DMS79 treated with DMSO at 0.1 percent for 48 hours (cell line): ENCODE results near the gene SKI.

Experiments used
- DNase-seq: peaks from one replicate; lab custom pipeline; 2025; lab: John Stamatoyannopoulos, UW

SKI gene

DNA sequence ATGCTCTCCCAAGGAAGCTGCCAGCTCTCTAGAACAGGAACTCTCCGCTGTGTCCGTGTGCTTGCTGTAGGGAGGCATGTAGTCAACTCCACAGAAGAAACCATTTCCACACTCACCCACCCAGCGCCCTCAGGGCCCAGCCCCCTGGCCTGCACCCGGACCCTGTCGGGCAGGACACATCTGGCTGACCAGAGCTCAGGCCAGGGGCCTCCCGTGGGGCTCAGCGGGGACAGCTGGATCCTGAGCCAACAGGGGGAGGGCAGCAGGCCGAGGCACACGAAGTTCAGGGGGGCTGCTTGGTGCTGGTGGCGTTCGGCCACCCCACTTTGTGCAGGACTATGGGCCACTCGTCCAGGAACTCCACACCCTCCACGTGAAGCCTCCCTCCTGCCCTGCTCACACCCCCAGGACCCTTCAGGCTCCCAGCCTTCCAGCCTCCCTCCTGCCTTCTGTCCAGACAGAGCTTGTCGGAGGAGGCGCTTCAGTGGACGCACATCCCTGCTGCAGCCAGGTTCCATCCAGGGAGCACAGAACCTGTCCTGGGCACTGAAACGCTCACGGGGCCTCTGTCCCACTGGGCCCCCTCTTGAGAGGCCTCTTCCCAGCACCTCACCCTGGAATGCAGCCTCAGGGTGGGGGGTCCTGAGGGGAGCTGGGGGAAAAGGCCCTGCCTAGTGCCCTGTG lies 18.6 kb upstream of the SKI start:
- DNase-seq = no peak

DNA sequence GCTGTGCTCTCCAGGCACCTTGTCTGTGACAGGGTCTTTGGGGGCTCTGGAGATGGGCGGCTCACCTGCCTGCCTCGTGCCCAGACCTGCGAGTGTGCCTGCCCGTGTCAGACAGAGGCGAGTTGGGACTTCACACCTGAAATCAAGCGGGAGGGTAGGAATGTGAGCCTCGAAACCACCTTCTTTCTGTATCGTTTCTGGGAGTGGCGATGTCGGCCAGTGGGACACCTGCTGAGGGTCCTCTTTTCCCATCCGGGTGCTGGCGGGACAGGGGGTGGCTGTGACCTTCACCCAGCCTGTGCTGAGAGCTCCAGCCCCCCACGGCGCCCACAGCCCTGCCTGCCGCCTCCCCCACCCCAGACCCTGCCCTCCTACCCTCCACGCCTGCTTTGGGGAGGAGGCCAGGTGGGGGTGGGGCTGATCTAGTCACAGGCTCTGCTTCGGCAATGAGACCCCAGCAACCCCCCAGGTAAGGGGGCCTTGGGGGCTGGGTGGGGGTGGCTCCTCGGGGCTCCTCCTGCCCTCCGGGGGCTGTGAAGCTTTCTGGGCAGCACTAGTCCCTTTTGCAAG lies 17.9 kb upstream of the SKI start:
- no peak for DNase-seq

DNA sequence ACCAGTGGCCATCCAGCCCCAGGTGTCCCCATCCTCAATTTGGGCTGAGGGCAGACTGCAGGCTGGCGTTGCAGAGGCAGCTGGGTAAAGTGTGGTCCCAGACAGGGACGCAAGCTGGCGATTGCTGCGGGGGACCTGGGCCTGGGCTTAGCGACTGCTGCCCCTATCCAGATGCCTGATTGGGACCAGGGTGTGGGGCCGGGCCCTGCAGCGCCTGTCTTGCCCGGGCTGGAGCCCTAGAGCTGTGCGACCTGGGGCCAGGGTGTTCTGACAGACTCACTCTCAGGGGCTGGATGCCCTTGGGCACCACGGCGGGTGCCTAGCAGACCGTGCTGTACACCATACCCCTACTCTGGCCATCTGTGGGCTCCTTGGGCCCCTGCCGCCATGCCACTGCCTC lies 17.3 kb upstream of the SKI start:
- no peak for DNase-seq

DNA sequence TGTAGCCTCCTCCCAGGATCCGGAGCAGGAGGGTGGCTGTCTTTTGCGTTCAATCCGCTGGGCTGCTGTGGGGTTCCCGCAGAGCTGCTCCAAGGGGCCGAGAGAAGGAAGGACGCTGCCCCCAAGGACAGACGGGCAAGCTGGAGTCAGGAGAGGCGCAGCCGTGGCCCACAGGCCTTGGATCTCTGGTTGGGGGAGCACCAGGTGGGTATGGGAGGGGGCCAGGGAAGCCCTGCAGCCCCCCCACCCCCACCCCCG lies 15.9 kb upstream of the SKI start:
- no peak for DNase-seq

DNA sequence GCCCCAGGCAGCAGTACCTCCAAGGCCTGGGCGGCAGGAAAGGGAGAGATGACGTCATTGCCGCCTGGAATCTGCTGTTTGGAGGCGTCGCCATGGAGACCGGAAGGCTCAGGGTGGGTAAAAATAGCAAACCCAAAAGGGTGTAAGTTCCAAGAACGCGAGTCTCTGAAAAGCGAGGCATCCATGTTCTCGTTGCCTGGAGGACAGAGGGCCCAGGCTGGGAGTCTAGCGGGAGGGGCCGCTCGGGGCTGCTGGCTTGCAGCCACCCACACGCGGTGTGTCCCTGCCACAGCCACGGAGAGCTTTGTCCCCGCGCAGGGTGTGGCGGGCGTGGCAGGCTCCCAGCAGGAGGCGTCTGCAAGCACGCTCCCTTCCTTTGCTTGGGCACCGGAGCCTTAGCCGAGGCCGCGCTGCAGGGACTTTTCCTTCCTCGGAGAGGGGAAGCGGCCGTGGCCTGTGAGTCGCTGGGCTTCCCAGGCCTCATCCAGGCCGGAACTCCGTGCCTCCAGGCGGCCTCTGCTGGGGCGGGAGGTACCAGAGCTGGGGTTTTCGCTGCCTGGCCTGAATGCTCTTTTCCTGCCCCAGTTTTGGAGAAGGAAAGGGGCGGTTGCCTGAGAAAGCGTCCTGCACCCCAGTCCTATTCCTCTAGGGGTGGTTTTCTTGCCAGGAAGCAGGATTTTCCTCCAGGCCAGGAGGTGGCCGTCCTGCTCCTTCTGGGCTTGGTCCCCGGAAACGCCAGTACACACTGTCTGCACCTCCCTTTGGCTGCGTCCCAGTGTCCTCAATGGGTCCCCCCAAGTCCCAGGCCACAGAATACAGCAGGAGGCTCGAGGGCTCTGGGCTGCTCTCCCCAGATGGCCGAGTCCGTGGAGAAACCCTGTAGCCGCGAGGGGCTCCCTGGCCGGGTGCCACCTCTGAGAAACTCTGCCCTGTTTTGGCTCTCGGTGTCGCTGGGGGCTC lies 15.3 kb upstream of the SKI start:
- no peak for DNase-seq

GRCh38 chr1:2213576-2214505 lies 14.3 kb upstream of the SKI start:
- no peak for DNase-seq

- no peak for DNase-seq
Observed at GRCh38 chr1:2214541-2215241, 13.4 kb upstream of the SKI start.

DNA sequence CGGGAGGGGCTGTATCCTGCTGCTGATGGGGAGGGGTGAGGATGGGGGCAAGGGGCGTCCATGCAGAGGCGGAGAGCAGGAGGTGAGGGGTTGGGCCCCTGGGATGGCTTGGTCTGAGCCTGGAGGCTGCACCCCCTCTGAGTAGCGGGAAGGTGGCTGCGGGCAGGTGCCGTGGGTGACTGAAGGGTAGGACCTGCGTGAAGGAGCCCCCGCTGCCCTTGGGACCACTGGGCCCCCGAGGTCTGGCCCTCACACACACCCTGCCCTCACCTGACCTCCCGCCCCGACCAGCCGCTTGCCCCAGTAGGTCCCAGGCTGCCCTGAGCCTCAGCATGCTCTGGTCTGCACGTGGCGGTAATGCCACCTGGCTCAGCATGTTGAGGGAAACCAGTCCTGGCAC lies 12.8 kb upstream of the SKI start:
- no peak for DNase-seq

DNA sequence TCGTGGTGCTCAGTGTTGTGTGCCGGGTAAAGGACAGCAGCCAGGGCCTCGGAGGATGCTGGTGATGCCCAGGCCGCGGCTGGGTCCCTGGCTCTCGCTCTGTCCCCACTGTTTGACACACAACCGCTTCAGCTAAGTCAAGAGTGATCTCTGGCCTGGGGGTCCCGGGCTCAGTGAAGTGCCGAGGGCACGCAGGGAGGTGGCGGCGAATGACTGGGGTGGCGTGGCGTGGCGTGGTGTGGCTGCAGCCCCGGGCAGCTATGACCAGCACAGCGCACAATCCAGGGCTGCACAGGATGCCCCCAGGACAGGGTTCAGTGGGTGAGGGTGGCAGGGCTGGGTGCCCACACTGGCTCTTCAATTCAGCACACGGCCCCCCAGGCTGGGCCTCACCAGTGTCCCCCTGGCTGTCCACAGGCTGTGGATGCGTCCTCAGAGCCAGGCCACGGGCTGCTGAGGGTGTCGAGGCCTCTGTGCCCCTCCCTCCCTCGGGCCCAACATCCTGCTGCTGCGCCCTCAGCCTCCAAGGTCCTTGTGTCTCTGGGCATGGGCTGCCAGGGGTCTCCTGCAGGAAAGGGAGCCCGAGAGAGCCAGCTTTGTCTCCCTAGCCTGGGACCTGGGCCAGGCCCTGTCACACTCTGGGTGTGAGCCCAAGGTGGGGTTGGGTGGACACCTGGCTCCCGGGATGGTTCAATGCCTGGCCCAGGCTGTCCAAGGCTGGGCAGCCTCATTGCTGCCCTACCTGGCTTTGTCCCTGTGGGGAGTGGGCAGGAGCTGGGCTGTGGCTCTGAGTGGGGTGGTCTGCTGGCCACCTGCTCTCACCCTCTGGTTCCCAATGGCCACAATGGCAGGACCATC lies 12.0 kb upstream of the SKI start:
- DNase-seq = no peak

DNA sequence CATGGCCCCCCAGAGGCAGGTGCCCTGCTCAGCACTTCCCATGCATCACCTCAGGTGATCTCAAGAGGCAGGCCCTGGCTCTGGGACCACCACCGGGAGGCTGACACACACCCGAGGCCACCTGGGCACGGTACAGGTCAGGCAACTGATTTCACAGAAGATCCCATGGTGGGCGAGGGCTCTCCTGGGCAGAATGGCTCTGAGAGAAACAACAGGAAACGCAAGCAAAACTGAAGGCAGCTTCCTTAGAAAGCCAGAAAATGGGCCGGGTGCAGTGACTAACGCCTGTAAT lies 11.4 kb upstream of the SKI start:
- DNase-seq = no peak

DNA sequence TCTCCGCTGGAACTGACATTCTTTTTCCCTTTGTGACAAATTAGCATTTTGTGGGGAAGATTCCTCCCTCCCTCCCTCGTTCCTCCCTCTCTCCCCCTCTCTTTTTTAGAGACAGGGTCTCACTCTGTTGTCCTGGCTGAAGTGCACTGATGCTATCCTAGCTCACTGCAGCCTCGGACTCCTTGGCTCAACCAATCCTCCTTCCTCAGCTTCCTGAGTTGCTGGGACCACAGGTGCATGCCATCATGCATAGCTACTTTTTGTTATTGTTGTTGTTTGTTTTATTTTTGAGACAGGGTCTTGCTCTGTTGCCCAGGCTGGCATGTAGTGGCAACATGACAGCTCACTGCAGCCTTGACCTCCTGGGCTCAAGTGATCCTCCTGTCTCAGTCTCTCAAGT lies 6.8 kb upstream of the SKI start:
- no peak for DNase-seq

DNA sequence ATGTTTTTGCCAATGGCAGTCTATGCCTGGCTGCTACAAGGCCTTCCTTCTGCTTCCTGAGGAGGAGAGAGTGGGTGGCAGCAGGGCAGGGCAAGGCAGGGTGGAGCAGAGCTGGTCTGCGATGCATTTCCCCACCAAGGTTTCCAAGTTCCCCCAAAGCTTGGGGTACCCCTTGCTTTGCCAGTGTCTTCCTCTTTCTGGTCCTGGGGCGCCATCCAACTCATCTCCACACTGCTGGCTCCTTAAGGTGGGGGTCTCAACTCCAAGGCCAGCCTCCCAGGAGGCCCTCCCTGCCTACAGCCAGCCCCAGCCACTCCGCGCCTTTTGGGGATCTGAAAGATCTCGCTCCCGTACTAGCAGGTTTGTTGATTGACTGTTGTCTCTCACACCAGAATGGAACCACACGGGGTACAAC lies 3.9 kb upstream of the SKI start:
- no peak for DNase-seq

DNA sequence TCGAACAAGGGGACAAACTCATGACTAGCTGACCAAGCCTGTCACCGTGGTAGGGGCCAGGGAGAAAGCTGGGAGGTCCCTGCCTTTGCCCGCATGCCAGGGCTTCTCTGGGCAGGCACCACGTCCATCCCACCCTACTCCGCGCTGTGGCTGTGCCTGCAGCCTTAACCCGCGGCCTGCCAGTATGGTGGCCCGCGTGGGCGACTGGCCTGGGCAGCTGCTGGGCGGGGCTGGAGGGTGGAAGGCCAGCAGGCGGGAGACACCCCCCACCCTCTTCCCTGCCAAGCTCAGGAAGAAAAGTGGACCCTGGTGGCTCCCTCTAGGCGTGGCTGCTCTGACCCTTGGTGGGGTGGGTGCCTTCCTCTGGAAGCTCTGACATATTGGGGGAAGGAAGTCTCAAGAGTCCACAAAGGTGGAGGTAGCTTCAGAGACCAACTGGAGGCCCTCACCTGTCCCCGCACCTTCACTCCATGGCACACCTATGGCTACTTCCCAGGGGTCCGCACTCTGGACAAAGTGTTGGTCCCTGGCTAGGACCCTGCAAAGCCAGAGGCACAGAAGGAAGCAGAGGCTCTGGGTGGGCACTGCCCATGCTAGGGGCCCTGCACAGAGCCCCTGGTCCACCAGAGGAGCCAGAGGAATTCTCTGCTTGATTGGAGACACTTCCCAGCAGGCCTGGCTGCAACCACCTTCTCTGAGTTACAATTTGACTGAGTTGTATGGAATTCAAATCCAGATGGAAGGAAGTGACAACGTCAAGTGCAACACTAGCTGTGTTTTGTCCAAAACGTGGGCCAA lies 3.3 kb upstream of the SKI start:
- no peak for DNase-seq

DNA sequence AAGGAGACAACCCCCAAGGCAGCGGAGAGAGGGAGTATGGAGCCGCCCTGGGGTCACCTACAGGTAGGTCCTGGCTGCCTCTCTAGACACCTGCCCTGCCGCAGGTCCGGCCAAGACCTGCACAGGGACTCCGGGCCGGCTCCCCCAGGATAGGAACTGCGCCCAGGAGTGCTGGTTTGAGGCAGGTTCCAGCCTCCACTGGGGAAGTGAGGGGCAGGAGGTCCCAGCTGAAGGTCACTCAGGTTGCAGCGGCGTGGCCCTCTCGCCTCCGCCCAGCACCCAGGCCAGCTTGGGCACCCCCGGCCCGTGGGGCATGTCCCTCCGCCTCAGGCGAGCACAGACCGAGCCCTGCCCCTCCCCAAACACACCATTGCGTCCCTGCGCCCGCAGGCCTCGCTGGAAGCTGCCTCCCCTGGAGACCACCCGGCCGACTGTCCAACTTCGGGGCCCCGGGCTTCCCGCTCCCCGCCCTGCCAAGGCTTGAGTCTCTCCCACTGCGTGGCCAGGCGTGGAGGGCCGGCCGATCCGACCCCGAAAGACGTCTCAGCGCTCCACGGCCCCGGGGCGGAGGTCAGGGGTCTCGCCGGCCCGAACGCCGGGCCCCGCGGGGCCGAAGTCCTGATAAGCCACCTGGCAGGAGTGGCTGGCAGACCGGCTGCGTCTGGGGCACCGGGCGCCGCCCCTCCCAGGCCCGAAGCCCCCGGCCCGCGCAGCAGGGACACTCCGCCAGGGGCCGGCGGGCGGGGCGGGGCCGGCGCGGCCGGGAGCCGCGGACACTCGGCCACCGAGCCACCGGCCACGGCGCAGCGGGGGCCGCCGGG lies 1.4 kb upstream of the SKI start:
- no peak for DNase-seq

DNA sequence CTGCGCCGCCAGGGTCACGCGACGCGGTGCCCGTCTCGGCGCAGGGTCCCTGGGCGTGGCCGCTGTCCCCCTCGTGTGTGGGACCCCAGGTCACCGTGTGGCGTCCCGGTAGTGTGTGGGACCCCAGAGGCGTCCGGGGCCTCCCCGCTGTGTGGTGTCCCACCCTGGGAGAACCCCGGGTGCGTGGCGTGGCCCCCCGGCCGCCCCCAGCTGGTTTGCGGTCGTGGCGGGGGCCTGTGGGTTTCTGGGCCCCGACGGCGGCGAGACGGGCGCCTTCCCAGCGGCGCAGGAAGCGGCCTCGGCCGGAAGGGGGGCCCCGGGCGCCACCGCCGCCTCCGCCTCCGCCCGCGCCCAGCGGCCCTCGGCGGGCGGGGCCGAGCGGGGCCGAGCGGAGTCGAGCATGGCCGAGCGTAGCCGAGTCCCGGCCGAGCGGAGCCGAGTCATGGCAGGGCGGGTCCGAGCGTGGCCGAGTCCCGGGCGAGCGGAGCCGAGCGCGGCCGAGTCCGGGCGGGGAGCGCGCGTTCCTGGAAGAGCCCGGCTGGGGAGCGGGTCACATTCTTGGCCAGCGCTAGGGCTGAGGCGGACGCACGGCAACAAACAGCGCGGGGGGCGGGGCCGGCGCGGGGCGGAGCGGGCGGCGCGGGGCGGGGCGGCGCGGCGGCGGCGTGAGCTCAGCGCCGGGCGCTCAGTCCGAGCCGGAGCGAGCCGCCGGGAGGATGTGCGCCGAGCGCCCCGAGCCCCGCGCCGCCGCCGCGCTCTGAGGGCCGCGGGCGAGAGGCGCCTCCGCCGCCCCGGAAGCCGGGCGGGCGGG lies 568 bp upstream of the SKI start:
- DNase-seq = peak; percentile 96

- no peak for DNase-seq
Observed at GRCh38 chr1:2228694-2229036, 546 bp downstream of the SKI start.

GRCh38 chr1:2229037-2229864 lies 1.1 kb downstream of the SKI start:
- peak; percentile 29 for DNase-seq
